Keratinocyte (primary cell): ENCODE measurements around the gene SLC5A8. TPM values are rescaled to one million over a fixed set of nuclear protein-coding genes. Genes with fewer than 3 reads are reported as not detected.
"Not testable (repeated sequence)": the region's sequence is repeated elsewhere in the genome, so short reads cannot be mapped to it uniquely, and the experiment has no call there.

Experiments used
- DNase-seq: peaks from one replicate; pipeline ENCODE4 v3.0.0-alpha.2; 2011; ENCODE audit warnings: low read depth, missing footprints, low spot score
- FAIRE-seq: peaks from 2 replicates; lab custom pipeline; 2011; peaks lifted over from hg19 to GRCh38; lab: Jason Lieb, UNC
- H2AFZ ChIP-seq: 2 replicates; pipeline ENCODE4 v1.6.0; 2012; ENCODE audit warnings: low read length, control low read depth, inconsistent platforms; ENCODE audit not compliant: control insufficient read depth
- H3K27ac ChIP-seq: 2 replicates; pipeline ENCODE4 v1.5.1; 2011; ENCODE audit warnings: low read length; ENCODE audit not compliant: control insufficient read depth, insufficient read depth
- H3K27me3 ChIP-seq: 3 replicates; pipeline ENCODE4 v1.6.0; 2011; ENCODE audit warnings: low read length; ENCODE audit not compliant: control insufficient read depth, insufficient read depth; ENCODE audit errors: extremely low read depth
- H3K36me3 ChIP-seq, 2 experiments: 2 replicates in 1 of 2; 3 replicates in 1 of 2; pipeline ENCODE4 v1.5.1; 2011; ENCODE audit warnings: low read length in 2 of 2, mild to moderate bottlenecking in 1 of 2; ENCODE audit not compliant: control insufficient read depth in 2 of 2, insufficient read depth in 2 of 2; ENCODE audit errors: extremely low read depth in 1 of 2
- H3K4me1 ChIP-seq: 3 replicates; pipeline ENCODE4 v1.5.1; 2011; ENCODE audit warnings: low read length; ENCODE audit not compliant: control insufficient read depth, insufficient read depth; ENCODE audit errors: extremely low read depth
- H3K4me2 ChIP-seq: 3 replicates; pipeline ENCODE4 v1.6.0; 2011; ENCODE audit warnings: low read depth, low read length; ENCODE audit not compliant: control insufficient read depth, insufficient read depth; ENCODE audit errors: extremely low read depth
- H3K4me3 ChIP-seq, 3 experiments: fragments of 200-600 bp in 1 of 3; sonication (generic) in 1 of 3; 2 replicates in 2 of 3; 3 replicates in 1 of 3; pipeline ENCODE4 v1.5.1; 2011 to 2016; ENCODE audit warnings: low read length in 3 of 3, mild to moderate bottlenecking in 3 of 3, control low read depth in 2 of 3, inconsistent platforms in 1 of 3, low read depth in 1 of 3, mixed read lengths in 1 of 3, mixed run types in 1 of 3, moderate library complexity in 1 of 3; ENCODE audit not compliant: control insufficient read depth in 2 of 3, insufficient read depth in 2 of 3; ENCODE audit errors: extremely low read depth in 1 of 3
- H3K79me2 ChIP-seq: 2 replicates; pipeline ENCODE4 v1.6.0; 2012; ENCODE audit warnings: low read length; ENCODE audit not compliant: control insufficient read depth, insufficient read depth
- H3K9ac ChIP-seq: 3 replicates; pipeline ENCODE4 v1.6.0; 2011; ENCODE audit warnings: low read length; ENCODE audit not compliant: control insufficient read depth, insufficient read depth; ENCODE audit errors: extremely low read depth
- H3K9me1 ChIP-seq: 3 replicates; pipeline ENCODE4 v1.6.0; 2011; ENCODE audit warnings: low read length; ENCODE audit not compliant: control insufficient read depth, insufficient read depth; ENCODE audit errors: extremely low read depth
- H3K9me3 ChIP-seq: 2 replicates; pipeline ENCODE4 v1.5.1; 2012; ENCODE audit warnings: low read depth, low read length; ENCODE audit not compliant: control insufficient read depth
- H4K20me1 ChIP-seq: 3 replicates; pipeline ENCODE4 v1.6.0; 2011; ENCODE audit warnings: low read length; ENCODE audit not compliant: control insufficient read depth, insufficient read depth; ENCODE audit errors: extremely low read depth
- EZH2 ChIP-seq: IDR thresholded peaks from one replicate; pipeline ENCODE4 v1.6.1; 2012; ENCODE audit warnings: inconsistent platforms, mild to moderate bottlenecking, low read length, moderate library complexity
- dilution Hi-C: fragments of 300-500 bp; cut with MboI; formaldehyde crosslinking; loops from one replicate; pipeline ENCODE4 v1.7.0; 2020; ENCODE audit warnings: low sequenced_read_pairs; ENCODE audit not compliant: extremely low pct_ligation_motif_present
- polyA plus RNA-seq, 5 experiments: library from polyadenylated mRNA; depleted of rRNA in 3 of 5; stranded (reverse) in 3 of 5; stranded (forward) in 1 of 5; unstranded in 1 of 5; fragments of >200 nt; gene quantifications; 1 replicate in 1 of 5; 2 replicates in 3 of 5; 3 replicates in 1 of 5; pipeline versions ENCODE4 v1.2.1 to v1.2.3, GENCODE V29; 2011 to 2012; ENCODE audit warnings: missing spikeins in 2 of 5, low read depth in 1 of 5, low replicate concordance in 1 of 5
- TF ChIP-seq, protein P1 (sequence below), 3 experiments: IDR thresholded peaks in 1 of 3; conservative IDR thresholded peaks in 1 of 3; optimal IDR thresholded peaks in 1 of 3; 2 replicates in 2 of 3; 3 replicates in 1 of 3; pipeline versions ENCODE3 to v1.5.1; 2011; ENCODE audit warnings: low read length in 3 of 3, mild to moderate bottlenecking in 3 of 3, moderate library complexity in 2 of 3, control low read depth in 1 of 3, inconsistent platforms in 1 of 3; ENCODE audit not compliant: insufficient read depth in 2 of 3; ENCODE audit errors: extremely low read depth in 1 of 3

The SLC5A8 gene
- polyA plus RNA-seq, 1 donor (not counting 4 experiments of a cell fraction or from before 2014, with no cell fraction given) = not detected

- Histone ChIP-seq H3K9ac (no peak overlapping the region), H2AFZ (no peak overlapping the region), H3K4me1 (peaks cover 13% of the 10 kb centered on the region), H3K9me1 (no peaks in the 10 kb centered on the region), H3K27me3 (no peaks in the 10 kb centered on the region), H4K20me1 (no peaks in the 10 kb centered on the region), H3K27ac (no peak overlapping the region), H3K4me2 (no peak overlapping the region), H3K4me3 (no peak overlapping the region), H3K36me3 (no peaks in the 10 kb centered on the region), H3K9me3 (no peaks in the 10 kb centered on the region), H3K79me2 (no peaks in the 10 kb centered on the region)
- dilution Hi-C loops = no loop called here
- TF ChIP-seq, protein P1, sequence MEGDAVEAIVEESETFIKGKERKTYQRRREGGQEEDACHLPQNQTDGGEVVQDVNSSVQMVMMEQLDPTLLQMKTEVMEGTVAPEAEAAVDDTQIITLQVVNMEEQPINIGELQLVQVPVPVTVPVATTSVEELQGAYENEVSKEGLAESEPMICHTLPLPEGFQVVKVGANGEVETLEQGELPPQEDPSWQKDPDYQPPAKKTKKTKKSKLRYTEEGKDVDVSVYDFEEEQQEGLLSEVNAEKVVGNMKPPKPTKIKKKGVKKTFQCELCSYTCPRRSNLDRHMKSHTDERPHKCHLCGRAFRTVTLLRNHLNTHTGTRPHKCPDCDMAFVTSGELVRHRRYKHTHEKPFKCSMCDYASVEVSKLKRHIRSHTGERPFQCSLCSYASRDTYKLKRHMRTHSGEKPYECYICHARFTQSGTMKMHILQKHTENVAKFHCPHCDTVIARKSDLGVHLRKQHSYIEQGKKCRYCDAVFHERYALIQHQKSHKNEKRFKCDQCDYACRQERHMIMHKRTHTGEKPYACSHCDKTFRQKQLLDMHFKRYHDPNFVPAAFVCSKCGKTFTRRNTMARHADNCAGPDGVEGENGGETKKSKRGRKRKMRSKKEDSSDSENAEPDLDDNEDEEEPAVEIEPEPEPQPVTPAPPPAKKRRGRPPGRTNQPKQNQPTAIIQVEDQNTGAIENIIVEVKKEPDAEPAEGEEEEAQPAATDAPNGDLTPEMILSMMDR (optimal IDR thresholded peaks at IDR 0.05 in 1 of 3, IDR thresholded peaks at IDR 0.05 in 1 of 3, conservative IDR thresholded peaks at IDR 0.05 in 1 of 3; ENCODE audit: extremely low read depth in 1 of 3, insufficient read depth in 2 of 3, low read length in 3 of 3) = no peak
- FAIRE-seq (no peak), DNase-seq (no peak)
Measured at GRCh38 chr12:101166866-101167265, 43.2 kb downstream of the SLC5A8 start.

DNA sequence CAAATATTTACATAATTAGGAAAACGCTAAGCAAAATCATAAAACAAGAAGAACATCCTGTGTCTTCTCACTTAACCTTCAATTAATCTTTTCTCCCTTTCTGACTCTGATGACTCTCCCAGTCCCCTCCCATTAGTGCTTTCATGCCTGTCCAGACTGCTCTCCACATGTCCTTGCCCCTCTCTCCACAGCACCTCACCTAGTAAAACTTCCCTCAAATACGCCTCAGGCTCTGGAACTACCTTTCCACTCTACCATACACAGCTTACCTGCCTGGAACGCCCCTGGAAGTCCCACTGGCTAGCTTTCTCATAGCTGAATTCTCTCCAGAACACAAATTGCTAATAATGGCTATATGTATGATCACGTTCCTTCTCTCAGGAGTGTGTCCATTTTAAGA lies 44.7 kb downstream of the SLC5A8 start:
- Histone ChIP-seq H4K20me1 (no peaks in the 10 kb centered on the region), H3K9ac (no peak overlapping the region), H3K4me2 (peak overlapping the region; percentile 45), H3K79me2 (no peaks in the 10 kb centered on the region), H2AFZ (no peak overlapping the region), H3K4me3 (no peak overlapping the region), H3K27ac (no peak overlapping the region), H3K9me3 (no peaks in the 10 kb centered on the region), H3K36me3 (no peaks in the 10 kb centered on the region), H3K27me3 (no peaks in the 10 kb centered on the region), H3K4me1 (peaks cover 13% of the 10 kb centered on the region), H3K9me1 (no peaks in the 10 kb centered on the region)
- FAIRE-seq (peak; percentile 81), DNase-seq (peak; percentile 45)
- dilution Hi-C loops = no loop called here
- TF ChIP-seq, protein P1 (optimal IDR thresholded peaks at IDR 0.05 in 1 of 3, IDR thresholded peaks at IDR 0.05 in 1 of 3, conservative IDR thresholded peaks at IDR 0.05 in 1 of 3; ENCODE audit: extremely low read depth in 1 of 3, insufficient read depth in 2 of 3, low read length in 3 of 3) = no peak
- TF ChIP-seq EZH2 = no peak

DNA sequence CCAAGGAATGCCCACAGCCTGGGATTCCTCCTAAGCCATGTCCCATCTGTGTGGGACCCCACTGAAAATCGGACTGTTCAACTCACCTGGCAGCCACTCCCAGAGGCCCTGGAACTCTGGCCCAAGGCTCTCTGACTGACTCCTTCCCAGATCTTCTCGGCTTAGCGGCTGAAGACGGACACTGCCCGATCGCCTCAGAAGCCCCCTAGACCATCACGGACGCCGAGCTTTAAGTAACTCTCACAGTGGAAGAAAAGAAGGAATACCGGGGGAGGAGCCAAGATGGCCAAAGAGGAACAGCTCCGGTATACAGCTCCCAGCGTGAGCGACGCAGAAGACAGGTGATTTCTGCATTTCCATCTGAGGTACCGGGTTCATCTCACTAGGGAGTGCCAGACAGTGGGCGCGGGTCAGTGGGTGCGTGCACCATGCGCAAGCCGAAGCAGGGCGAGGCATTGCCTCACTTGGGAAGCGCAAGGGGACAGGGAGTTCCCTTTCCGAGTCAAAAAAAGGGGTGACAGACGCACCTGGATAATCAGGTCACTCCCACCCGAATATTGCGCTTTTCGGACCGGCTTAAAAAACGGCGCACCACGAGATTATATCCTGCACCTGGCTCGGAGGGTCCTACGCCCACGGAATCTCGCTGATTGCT lies 64.1 kb downstream of the SLC5A8 start:
- H3K36me3 ChIP-seq, H3K27me3 ChIP-seq, H3K4me2 ChIP-seq, H3K9me3 ChIP-seq, H3K4me3 ChIP-seq, DNase-seq, H2AFZ ChIP-seq, H3K4me1 ChIP-seq, FAIRE-seq, H3K9me1 ChIP-seq, H3K79me2 ChIP-seq, dilution Hi-C loops, H4K20me1 ChIP-seq, H3K27ac ChIP-seq, H3K9ac ChIP-seq: not testable (repeated sequence)
